Adrenal gland (tissue), 5 donors: Measurements from ENCODE around the gene DEF6.

Experiments
- CTCF ChIP-seq, 6 experiments: fragments of 450-650 bp in 4 of 6; fragments of 200-600 bp in 2 of 6; sonication (generic) in 1 of 6; IDR thresholded peaks; 1 replicate in 5 of 6; 2 replicates in 1 of 6; pipeline versions ENCODE4 v1.5.1 to v1.8.0; 2016 to 2021; ENCODE audit warnings: antibody characterized with exemption in 6 of 6, mild to moderate bottlenecking in 2 of 6, moderate library complexity in 1 of 6
- POLR2A ChIP-seq, 2 donors: fragments of 450-650 bp; IDR thresholded peaks; one replicate each; pipeline ENCODE4 v1.6.1; 2017; ENCODE audit warnings: antibody characterized with exemption in 2 of 2, mild to moderate bottlenecking in 2 of 2, moderate library complexity in 1 of 2
- donor health status: DM: no; HTN: no; CAD: no.

GRCh38 chr6:35310265-35310831 is 12.7 kb downstream of the DEF6 start:
- TF ChIP-seq POLR2A (IDR thresholded peaks at IDR 0.05) = no peak
- TF ChIP-seq CTCF (IDR thresholded peaks at IDR 0.05) = no peak
